ENCODE measurements around the gene MORF4L1.

DNA sequence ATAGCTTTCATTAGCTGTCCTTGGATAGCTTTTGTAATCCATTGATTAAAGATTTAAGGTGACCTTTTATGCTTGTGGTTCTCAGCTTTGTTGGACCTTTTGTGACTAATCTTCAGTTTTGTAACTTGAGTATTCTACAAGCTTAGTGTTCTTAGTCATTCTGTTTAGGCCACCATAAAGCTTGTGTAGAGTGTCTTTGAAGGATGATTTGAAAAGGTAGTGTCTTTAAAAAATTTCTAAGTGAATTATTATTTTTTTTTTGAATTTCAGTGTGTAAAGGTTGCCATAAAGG is 7.5 kb downstream of the MORF4L1 start:
- TF ChIP-seq, protein P1, sequence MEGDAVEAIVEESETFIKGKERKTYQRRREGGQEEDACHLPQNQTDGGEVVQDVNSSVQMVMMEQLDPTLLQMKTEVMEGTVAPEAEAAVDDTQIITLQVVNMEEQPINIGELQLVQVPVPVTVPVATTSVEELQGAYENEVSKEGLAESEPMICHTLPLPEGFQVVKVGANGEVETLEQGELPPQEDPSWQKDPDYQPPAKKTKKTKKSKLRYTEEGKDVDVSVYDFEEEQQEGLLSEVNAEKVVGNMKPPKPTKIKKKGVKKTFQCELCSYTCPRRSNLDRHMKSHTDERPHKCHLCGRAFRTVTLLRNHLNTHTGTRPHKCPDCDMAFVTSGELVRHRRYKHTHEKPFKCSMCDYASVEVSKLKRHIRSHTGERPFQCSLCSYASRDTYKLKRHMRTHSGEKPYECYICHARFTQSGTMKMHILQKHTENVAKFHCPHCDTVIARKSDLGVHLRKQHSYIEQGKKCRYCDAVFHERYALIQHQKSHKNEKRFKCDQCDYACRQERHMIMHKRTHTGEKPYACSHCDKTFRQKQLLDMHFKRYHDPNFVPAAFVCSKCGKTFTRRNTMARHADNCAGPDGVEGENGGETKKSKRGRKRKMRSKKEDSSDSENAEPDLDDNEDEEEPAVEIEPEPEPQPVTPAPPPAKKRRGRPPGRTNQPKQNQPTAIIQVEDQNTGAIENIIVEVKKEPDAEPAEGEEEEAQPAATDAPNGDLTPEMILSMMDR (conservative IDR thresholded peaks at IDR 0.05; ENCODE audit: low read depth, low read length), result no peak
- TF ChIP-seq EZH2 (IDR thresholded peaks at IDR 0.05; ENCODE audit: low read length, unreplicated experiment) (no peak), EZH2phosphoT487 (IDR thresholded peaks at IDR 0.05; ENCODE audit: borderline replicate concordance, low read length) (no peak)
